Mucosa of gallbladder (tissue), 1 donor: ENCODE data around the gene BICDL2. TPM values are rescaled to one million over a fixed set of nuclear protein-coding genes. Genes with fewer than 3 reads are reported as not detected.
A peak's percentile ranks its signal among the peaks of the same experiment; 100 is the strongest.

Experiments
- DNase-seq: peaks from one replicate; pipeline ENCODE4 v3.0.0-alpha.2; 2020; ENCODE audit warnings: low spot score
- total RNA-seq: library from RNA; stranded (reverse); gene quantifications from one replicate; pipeline ENCODE4 v1.2.1, GENCODE V29; 2021
- donor health status: DM: no; HTN: no; CAD: no.

Gene BICDL2
- total RNA-seq, 1 donor from 2014 or later: 86.1 TPM

- DNase-seq: no peak
Measured at GRCh38 chr16:3010510-3010909, 26.2 kb downstream of the BICDL2 start.

DNA sequence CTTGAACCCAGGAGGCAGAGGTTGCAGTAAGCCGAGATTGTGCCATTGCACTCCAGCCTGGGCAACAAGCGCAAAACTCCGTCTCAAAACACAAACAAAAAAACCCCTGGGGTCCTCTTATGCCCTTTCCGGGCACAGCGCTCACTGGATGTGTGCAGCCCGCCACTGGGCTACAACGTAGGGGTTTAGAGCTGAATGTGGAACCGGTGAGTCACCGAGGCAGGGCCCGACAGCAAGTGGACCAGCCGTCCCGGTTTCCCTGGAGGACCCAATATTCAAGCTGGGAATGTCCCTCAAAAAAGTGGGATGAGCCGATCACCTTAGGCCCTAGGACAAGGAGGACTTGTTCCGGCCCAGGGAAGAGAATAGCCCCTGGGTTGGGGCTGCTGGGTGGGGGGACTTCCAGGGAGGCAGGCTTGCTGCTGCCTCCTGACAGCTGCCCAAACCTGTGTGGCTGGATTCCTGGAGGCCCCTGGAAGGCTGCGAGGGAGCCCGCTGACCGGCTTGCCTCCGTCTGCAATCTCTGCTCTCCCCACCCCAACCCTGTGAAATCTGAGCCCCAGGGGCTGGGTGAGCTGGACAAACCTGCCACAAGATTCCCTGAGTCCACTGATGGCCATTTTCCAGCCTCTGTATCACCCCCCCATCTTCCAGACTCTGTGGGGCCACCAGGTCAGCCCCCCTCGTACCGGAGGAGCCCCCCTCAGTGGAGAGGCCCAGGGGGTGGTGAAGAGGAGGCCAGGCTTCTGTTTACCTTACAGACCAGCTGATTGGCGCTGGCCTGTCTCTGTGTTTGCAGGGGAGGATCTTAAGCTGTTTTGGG is 27.0 kb downstream of the BICDL2 start:
- peak; percentile 62 for DNase-seq

- no peak for DNase-seq
Measured at GRCh38 chr16:3008690-3009037, 28.1 kb downstream of the BICDL2 start.

GRCh38 chr16:3007957-3008689 is 28.6 kb downstream of the BICDL2 start:
- no peak for DNase-seq

- peak; percentile 72 for DNase-seq
Measured at GRCh38 chr16:3007059-3007956, 29.4 kb downstream of the BICDL2 start.

GRCh38 chr16:3004781-3005284 is 31.9 kb downstream of the BICDL2 start:
- no peak for DNase-seq

DNA sequence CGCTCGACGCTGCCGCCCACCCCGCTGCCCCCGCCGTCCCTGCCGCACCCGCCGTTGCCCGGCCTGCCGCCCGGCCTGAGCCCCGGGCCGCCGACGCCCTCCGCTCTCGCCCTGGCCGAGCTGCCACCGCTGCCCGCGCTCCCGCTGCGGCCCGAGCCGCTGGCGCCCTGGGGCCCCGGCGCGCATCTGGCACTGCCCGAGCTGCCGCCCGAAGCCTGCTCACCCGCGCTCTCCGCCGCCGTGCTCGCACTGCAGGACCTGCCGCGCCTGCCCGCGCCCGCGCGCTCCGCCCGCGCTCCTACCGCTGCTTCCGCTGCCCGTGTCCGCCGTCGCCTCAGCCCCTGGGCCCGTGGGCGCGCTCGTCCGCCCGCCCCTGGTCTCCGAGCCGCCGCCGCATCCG is 32.4 kb downstream of the BICDL2 start:
- no peak for DNase-seq

- DNase-seq: peak; percentile 98
Measured at GRCh38 chr16:3003582-3004270, 33.0 kb downstream of the BICDL2 start.

DNA sequence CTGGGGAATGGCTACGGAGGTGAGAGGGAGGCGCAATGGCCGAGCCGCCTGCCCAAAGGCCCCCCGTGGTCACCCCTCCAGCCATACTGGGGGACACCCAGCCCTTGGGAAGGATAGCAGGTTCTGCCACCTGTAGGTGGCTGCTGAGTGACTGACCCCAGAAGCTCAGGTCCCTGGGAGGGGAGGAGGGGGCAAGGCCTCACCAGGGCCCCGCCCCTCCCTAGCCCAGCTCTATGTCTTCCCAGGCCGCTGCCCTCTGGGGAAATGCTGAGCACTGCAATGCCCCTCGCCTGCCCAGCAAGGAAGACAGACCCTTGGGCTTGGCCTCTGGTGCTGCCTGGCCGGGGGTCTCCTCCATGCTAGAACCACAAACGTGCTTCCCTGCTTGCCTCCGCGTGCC is 35.4 kb downstream of the BICDL2 start:
- DNase-seq: no peak

GRCh38 chr16:3000540-3000939 is 36.2 kb downstream of the BICDL2 start:
- no peak for DNase-seq

DNA sequence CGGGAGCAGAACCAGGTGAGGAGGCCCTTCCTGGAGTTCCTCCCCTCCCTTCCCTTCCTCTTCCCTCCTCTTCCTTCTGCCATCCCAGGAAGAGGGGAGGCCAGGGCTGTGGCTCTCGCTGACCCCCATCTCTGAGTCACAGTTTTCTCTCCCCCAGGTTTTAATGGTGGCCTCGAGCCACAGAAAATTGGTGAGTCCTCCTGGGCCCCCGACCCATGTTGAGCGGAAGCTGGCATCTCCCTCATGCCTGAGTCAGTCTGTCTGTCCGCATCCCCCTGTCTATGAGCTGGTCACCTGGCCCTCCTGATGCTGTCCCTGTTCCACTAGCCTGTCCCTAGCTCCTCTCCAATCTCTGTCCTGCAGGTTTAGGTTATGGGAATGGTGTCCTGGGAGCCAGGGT is 36.8 kb downstream of the BICDL2 start:
- DNase-seq: no peak

GRCh38 chr16:2996298-2996697 is 40.4 kb downstream of the BICDL2 start:
- no peak for DNase-seq

- DNase-seq: no peak
Measured at GRCh38 chr16:2992383-2993081, 44.2 kb downstream of the BICDL2 start.

DNA sequence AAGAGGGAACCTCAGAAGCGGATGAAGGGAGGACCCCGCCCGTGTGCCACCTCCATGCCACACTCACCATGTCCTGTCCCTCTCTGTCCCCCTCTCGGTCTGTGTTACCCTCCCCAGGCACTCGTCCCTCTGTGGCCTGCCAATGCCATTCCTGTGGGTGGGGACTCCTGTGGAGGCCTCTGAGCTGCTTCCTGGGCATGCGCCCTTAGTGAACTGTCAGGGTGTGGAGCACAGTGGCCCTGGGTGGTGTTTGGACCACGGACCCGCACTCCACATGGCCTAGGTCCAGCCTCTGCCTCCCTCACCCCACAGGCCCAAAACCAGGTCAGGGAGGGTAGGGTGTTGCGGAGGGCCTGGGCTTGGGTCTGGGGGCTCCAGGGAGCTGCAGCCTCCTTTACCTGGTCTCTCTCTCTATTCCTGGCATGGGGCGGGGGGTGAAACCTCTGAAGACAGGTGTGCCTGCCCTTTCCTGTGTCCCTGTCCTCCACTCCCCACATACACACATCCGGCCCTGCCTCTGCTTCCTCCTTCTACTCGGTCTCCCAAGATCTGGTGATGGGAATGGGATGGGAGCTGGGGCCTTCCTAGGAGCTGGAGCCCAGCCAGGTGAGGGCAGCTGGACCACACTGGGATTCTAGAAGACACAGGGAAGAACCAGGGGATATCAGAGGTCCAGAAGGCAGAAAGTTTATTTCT is 45.0 kb downstream of the BICDL2 start:
- no peak for DNase-seq

DNA sequence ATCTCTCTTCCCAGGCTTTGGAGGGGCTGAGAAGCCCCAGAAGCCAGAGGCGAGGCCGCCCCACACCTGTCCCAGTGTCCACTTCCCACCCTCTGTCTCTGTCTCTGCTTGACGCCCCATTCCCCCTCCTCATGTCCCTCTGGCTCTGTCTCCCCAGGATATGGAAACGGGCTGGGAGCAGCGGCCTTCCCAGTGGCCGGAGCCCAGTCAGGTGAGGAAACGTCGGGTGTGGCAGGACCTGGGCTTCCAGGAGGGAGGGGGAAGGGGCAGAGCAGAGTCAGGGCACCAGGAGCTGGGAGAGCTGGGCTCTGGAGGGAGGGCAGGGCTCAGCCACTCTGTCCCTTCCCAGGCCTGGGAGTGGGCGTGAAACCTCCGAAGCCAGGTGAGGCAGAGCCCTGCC is 45.9 kb downstream of the BICDL2 start:
- DNase-seq: no peak

GRCh38 chr16:2988590-2989099 is 48.1 kb downstream of the BICDL2 start:
- DNase-seq: no peak

GRCh38 chr16:2987833-2988232 is 48.9 kb downstream of the BICDL2 start:
- no peak for DNase-seq

DNA sequence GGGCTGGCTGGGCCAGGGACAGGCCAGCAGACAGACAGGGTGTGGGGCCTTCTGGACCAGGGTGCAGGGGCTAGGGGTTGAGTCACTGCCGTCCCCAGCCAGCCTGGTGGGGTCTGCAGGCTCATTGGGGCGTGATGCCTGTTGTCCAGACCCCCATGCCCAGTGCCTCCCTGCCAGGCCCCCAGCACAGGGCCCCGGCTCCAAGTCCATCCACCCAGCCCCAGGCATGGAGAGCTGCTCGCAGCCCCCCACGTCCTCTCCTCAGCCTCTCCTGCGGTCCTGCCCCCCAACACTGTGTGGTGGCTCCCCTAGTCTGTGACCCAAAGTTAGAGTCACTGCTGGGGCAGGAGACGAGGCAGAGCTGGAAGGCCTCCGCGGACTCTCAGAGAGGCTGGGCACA is 49.5 kb downstream of the BICDL2 start:
- DNase-seq: no peak

- DNase-seq: no peak
Measured at GRCh38 chr16:2986623-2987188, 50.0 kb downstream of the BICDL2 start.
